ENCODE measurements around the gene CMIP.

- TF ChIP-seq CREM (CRISPR knock-in tag; IDR thresholded peaks at IDR 0.05) = no peak
- no peak for TF ChIP-seq CTCF (IDR thresholded peaks at IDR 0.05)
- TF ChIP-seq, protein P1, sequence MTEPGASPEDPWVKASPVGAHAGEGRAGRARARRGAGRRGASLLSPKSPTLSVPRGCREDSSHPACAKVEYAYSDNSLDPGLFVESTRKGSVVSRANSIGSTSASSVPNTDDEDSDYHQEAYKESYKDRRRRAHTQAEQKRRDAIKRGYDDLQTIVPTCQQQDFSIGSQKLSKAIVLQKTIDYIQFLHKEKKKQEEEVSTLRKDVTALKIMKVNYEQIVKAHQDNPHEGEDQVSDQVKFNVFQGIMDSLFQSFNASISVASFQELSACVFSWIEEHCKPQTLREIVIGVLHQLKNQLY (CRISPR knock-in tag; IDR thresholded peaks at IDR 0.05) = no peak
- TF ChIP-seq NR2C2 (CRISPR knock-in tag; IDR thresholded peaks at IDR 0.05) = no peak
- TF ChIP-seq CREB1 (CRISPR knock-in tag; IDR thresholded peaks at IDR 0.05) = no peak
- TF ChIP-seq ESRRA (CRISPR knock-in tag; IDR thresholded peaks at IDR 0.05; ENCODE audit: borderline replicate concordance) = 0 out of 2 replicates have a peak, but pooled peaks have one; percentile 11
- TF ChIP-seq TEAD4 (CRISPR knock-in tag; IDR thresholded peaks at IDR 0.05) = no peak
- no peak for TF ChIP-seq ZNF232 (CRISPR knock-in tag; IDR thresholded peaks at IDR 0.05)
- TF ChIP-seq JUN (CRISPR knock-in tag; IDR thresholded peaks at IDR 0.05) = no peak
- TF ChIP-seq ZNF423 (CRISPR knock-in tag; IDR thresholded peaks at IDR 0.05) = no peak
- TF ChIP-seq, protein P2, sequence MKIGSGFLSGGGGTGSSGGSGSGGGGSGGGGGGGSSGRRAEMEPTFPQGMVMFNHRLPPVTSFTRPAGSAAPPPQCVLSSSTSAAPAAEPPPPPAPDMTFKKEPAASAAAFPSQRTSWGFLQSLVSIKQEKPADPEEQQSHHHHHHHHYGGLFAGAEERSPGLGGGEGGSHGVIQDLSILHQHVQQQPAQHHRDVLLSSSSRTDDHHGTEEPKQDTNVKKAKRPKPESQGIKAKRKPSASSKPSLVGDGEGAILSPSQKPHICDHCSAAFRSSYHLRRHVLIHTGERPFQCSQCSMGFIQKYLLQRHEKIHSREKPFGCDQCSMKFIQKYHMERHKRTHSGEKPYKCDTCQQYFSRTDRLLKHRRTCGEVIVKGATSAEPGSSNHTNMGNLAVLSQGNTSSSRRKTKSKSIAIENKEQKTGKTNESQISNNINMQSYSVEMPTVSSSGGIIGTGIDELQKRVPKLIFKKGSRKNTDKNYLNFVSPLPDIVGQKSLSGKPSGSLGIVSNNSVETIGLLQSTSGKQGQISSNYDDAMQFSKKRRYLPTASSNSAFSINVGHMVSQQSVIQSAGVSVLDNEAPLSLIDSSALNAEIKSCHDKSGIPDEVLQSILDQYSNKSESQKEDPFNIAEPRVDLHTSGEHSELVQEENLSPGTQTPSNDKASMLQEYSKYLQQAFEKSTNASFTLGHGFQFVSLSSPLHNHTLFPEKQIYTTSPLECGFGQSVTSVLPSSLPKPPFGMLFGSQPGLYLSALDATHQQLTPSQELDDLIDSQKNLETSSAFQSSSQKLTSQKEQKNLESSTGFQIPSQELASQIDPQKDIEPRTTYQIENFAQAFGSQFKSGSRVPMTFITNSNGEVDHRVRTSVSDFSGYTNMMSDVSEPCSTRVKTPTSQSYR (CRISPR knock-in tag; IDR thresholded peaks at IDR 0.05) = no peak
- TF ChIP-seq, protein P3, sequence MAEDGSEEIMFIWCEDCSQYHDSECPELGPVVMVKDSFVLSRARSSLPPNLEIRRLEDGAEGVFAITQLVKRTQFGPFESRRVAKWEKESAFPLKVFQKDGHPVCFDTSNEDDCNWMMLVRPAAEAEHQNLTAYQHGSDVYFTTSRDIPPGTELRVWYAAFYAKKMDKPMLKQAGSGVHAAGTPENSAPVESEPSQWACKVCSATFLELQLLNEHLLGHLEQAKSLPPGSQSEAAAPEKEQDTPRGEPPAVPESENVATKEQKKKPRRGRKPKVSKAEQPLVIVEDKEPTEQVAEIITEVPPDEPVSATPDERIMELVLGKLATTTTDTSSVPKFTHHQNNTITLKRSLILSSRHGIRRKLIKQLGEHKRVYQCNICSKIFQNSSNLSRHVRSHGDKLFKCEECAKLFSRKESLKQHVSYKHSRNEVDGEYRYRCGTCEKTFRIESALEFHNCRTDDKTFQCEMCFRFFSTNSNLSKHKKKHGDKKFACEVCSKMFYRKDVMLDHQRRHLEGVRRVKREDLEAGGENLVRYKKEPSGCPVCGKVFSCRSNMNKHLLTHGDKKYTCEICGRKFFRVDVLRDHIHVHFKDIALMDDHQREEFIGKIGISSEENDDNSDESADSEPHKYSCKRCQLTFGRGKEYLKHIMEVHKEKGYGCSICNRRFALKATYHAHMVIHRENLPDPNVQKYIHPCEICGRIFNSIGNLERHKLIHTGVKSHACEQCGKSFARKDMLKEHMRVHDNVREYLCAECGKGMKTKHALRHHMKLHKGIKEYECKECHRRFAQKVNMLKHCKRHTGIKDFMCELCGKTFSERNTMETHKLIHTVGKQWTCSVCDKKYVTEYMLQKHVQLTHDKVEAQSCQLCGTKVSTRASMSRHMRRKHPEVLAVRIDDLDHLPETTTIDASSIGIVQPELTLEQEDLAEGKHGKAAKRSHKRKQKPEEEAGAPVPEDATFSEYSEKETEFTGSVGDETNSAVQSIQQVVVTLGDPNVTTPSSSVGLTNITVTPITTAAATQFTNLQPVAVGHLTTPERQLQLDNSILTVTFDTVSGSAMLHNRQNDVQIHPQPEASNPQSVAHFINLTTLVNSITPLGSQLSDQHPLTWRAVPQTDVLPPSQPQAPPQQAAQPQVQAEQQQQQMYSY (CRISPR knock-in tag; IDR thresholded peaks at IDR 0.05) = no peak
- no peak for TF ChIP-seq SP1 (CRISPR knock-in tag; conservative IDR thresholded peaks at IDR 0.05)
Observed at GRCh38 chr16:81517150-81517499, 72.5 kb downstream of the CMIP start.

All from WTC11 (cell line).